Dendritic cell treated with granulocyte-macrophage colony-stimulating factor and Interleukin-4, amounts not matched to agents 40 ng/mL and 50 ng/mL, for 4 days (primary cell): ENCODE measurements around the gene EPHA1.
"Not testable (repeated sequence)": the region's sequence is repeated elsewhere in the genome, so short reads cannot be mapped to it uniquely, and the experiment has no call there.

ENCODE experiments used
- H3K27ac Mint-ChIP-seq: one replicate; pipeline ENCODE4 v1.8.0; 2022; ENCODE audit warnings: mild to moderate bottlenecking, mixed read lengths
- H3K27me3 Mint-ChIP-seq: one replicate; pipeline ENCODE4 v1.8.0; 2022; ENCODE audit warnings: mild to moderate bottlenecking, mixed read lengths
- H3K36me3 Mint-ChIP-seq: one replicate; pipeline ENCODE4 v1.8.0; 2022; ENCODE audit warnings: low read depth, mixed read lengths
- H3K4me1 Mint-ChIP-seq: one replicate; pipeline ENCODE4 v1.8.0; 2022; ENCODE audit warnings: low read depth, mixed read lengths
- H3K4me3 Mint-ChIP-seq: one replicate; pipeline ENCODE4 v1.8.0; 2022; ENCODE audit warnings: mild to moderate bottlenecking, moderate library complexity, mixed read lengths
- H3K9me3 Mint-ChIP-seq: one replicate; pipeline ENCODE4 v1.8.0; 2022; ENCODE audit warnings: mixed read lengths
- intact Hi-C: fragments of 100-400 bp; cut with micrococcal nuclease; formaldehyde crosslinking; loops from one replicate; pipeline ENCODE4 v1.15.0; 2022

The EPHA1 gene

DNA sequence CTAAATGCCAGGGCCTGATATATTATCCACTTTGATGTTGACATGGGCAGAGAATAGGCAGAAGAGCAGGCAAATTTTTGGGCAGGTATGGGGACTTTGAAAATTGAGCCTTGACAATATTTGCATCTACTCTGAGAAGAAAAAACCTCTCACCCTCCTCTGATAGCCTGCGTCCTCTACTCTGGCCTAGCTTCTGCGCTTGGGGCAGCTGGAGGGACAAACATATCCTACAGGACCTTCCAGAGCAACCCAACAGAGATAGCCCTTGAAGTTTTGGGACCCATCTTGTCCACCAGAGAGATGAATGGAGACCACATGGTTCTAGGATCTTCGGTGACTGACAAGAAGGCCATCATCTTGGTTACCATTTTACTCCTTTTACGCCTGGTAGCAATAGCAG, 34.5 kb upstream of the EPHA1 start, which contains the start of gene TAS2R60:
Gene TAS2R60, plus strand, starts transcription at position 301 of the 400 bp plus-strand sequence. Its CDS starts 0 bp downstream, at position 301.
- intact Hi-C loops, result no loop called here
- no peaks in the 10 kb centered on the region for H3K27me3 Mint-ChIP-seq
- H3K4me1 Mint-ChIP-seq, result peaks cover 6% of the 10 kb centered on the region
- no peak within 1 kb of the TSS for H3K27ac Mint-ChIP-seq
- no peak within 1 kb of the TSS for H3K4me3 Mint-ChIP-seq
- no peaks in the 10 kb centered on the region for H3K36me3 Mint-ChIP-seq
- no peaks in the 10 kb centered on the region for H3K9me3 Mint-ChIP-seq

- Mint-ChIP-seq H3K9me3 (no peaks in the 10 kb centered on the region), H3K27me3 (no peaks in the 10 kb centered on the region), H3K4me3 (no peak overlapping the region), H3K36me3 (no peaks in the 10 kb centered on the region), H3K4me1 (peaks cover 35% of the 10 kb centered on the region), H3K27ac (no peak overlapping the region)
- intact Hi-C loops, result no loop called here
Measured at GRCh38 chr7:143439866-143440265, 31.2 kb upstream of the EPHA1 start.

DNA sequence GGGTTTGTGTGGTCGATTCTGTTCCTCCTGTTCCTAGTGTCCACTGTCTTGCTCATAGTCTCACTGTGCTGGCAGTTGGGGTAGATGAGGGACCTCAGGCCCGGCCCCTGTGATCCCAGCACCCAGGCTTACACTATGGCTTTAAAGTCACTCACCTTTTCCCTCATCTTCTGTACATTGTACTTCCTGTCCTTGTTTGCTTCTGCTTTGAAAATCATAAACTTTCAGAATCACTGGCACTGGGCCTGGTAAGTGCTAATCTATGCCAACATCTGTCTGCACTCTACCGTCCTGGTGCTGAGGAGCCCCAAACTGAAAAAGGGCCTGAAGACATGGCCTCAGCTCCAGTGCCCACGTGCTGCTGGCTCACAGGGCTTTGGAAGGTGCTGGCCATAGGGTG, 28.9 kb upstream of the EPHA1 start:
- Mint-ChIP-seq H3K27ac (peak overlapping the region; percentile 70), H3K27me3 (no peaks in the 10 kb centered on the region), H3K4me3 (no peak overlapping the region), H3K4me1 (peaks cover 39% of the 10 kb centered on the region), H3K9me3 (no peaks in the 10 kb centered on the region), H3K36me3 (no peaks in the 10 kb centered on the region)
- intact Hi-C loops, result no loop called here

- Mint-ChIP-seq H3K27ac (no peak overlapping the region), H3K4me1 (peaks cover 39% of the 10 kb centered on the region), H3K27me3 (no peaks in the 10 kb centered on the region), H3K36me3 (no peaks in the 10 kb centered on the region), H3K9me3 (no peaks in the 10 kb centered on the region), H3K4me3 (no peak overlapping the region)
- intact Hi-C loops, result no loop called here
Measured at GRCh38 chr7:143436325-143436946, 27.8 kb upstream of the EPHA1 start.

DNA sequence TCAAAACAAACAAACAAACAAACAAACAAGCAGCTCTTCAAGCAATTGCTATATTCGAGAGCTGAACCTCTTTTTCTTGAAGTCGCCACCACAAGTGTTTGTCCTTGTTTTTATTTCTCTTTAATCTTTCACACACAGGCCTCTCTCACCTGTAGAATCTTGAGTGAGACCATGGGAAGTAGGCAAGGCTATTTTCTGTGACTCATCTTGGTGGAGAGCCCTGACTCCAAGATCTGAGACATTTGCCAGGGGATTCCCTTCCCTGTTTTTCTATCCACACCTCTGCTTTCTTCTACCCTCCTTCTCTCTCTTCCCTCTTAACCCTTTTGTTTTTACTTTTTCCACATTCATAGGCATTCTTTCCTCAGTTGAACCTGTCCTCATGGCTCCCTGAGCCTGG, 26.6 kb upstream of the EPHA1 start:
- Mint-ChIP-seq H3K9me3 (no peaks in the 10 kb centered on the region), H3K36me3 (no peaks in the 10 kb centered on the region), H3K4me1 (peaks cover 47% of the 10 kb centered on the region), H3K27ac (no peak overlapping the region), H3K27me3 (no peaks in the 10 kb centered on the region), H3K4me3 (no peak overlapping the region)
- intact Hi-C loops, result no loop called here

- no peak overlapping the region for H3K27ac Mint-ChIP-seq
- H3K36me3 Mint-ChIP-seq, result no peaks in the 10 kb centered on the region
- peaks cover 53% of the 10 kb centered on the region for H3K4me1 Mint-ChIP-seq
- H3K27me3 Mint-ChIP-seq, result no peaks in the 10 kb centered on the region
- H3K4me3 Mint-ChIP-seq, result no peak overlapping the region
- no peaks in the 10 kb centered on the region for H3K9me3 Mint-ChIP-seq
- intact Hi-C loops, result no loop called here
Measured at GRCh38 chr7:143434660-143435059, 26.0 kb upstream of the EPHA1 start.

DNA sequence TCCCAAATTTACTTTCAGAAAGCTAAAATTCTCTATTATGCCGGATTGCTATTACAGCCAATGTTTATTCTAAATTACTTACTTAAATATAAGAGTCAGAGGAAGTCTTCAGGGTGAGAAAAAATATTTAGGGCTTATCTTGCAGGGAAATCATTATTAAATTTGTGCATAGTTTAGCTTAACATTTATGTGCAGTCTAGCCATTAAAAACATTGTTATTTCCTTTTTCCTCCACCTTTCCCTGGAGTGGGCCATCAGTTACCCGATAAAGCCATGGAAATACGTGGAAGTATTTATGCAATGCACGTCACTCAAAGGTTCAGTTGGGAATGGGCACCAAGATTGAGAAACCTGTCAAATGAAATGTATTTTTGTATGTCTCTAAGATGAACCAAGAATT, 25.1 kb upstream of the EPHA1 start:
- intact Hi-C loops, result no loop called here
- Mint-ChIP-seq H3K9me3 (no peaks in the 10 kb centered on the region), H3K27ac (no peak overlapping the region), H3K4me1 (peaks cover 54% of the 10 kb centered on the region), H3K36me3 (no peaks in the 10 kb centered on the region), H3K27me3 (no peaks in the 10 kb centered on the region), H3K4me3 (no peak overlapping the region)

GRCh38 chr7:143431109-143431508, 22.5 kb upstream of the EPHA1 start:
- no peak overlapping the region for H3K27ac Mint-ChIP-seq
- H3K4me3 Mint-ChIP-seq, result no peak overlapping the region
- intact Hi-C loops, result no loop called here
- H3K27me3 Mint-ChIP-seq, result no peaks in the 10 kb centered on the region
- no peaks in the 10 kb centered on the region for H3K9me3 Mint-ChIP-seq
- peaks cover 29% of the 10 kb centered on the region for H3K4me1 Mint-ChIP-seq
- H3K36me3 Mint-ChIP-seq, result no peaks in the 10 kb centered on the region

GRCh38 chr7:143429770-143430698, 21.4 kb upstream of the EPHA1 start:
- H3K4me1 Mint-ChIP-seq, result peaks cover 21% of the 10 kb centered on the region
- H3K27me3 Mint-ChIP-seq, result no peaks in the 10 kb centered on the region
- H3K36me3 Mint-ChIP-seq, result no peaks in the 10 kb centered on the region
- peak overlapping the region; percentile 74 for H3K27ac Mint-ChIP-seq
- no peaks in the 10 kb centered on the region for H3K9me3 Mint-ChIP-seq
- H3K4me3 Mint-ChIP-seq, result no peak overlapping the region
- intact Hi-C loops, result no loop called here

- Mint-ChIP-seq H3K9me3 (peaks cover 6% of the 10 kb centered on the region), H3K4me1 (peaks cover 16% of the 10 kb centered on the region), H3K36me3 (no peaks in the 10 kb centered on the region), H3K27me3 (no peaks in the 10 kb centered on the region), H3K27ac (no peak overlapping the region), H3K4me3 (no peak overlapping the region)
- intact Hi-C loops, result no loop called here
Measured at GRCh38 chr7:143426479-143427142, 18.0 kb upstream of the EPHA1 start.

DNA sequence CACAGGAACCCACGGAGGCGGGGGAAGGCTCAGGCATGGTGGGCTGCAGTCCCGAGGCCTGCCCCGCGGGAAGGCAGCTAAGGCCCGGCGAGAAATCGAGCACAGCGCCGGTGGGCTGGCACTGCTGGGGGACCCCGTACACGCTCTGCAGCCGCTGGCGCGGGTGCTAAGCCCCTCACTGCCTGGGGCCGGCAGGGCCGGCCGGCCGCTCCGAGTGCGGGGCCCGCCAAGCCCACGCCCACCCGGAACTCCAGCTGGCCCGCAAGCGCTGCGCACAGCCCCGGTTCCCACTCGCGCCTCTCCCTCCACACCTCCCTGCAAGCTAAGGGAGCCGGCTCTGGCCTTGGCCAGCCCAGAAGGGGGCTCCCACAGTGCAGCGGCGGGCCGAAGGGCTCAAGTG, 15.8 kb upstream of the EPHA1 start:
- H3K9me3 Mint-ChIP-seq, H3K27me3 Mint-ChIP-seq, intact Hi-C loops, H3K4me1 Mint-ChIP-seq, H3K27ac Mint-ChIP-seq, H3K4me3 Mint-ChIP-seq, H3K36me3 Mint-ChIP-seq: not testable (repeated sequence)

DNA sequence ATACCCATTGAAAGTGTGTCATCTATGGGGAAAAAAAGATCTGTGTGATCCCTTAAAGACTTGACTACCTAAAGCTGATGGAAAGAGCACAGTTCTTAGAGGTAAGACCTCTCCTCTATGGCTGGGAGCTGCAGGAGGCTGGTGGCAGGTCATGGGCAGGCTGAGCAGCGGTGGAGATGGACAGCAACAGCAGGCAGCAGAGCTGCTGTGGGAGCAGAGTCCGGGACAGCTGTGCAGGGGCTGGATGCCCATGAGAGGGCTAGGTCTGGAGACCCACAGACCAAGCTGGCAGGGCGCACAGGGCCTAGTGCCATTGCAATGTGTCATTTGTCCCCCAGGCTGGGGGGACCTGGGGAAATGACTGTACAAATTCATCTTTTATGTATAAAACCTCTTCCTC, 13.4 kb upstream of the EPHA1 start:
- H3K4me1 Mint-ChIP-seq, result no peaks in the 10 kb centered on the region
- no peaks in the 10 kb centered on the region for H3K27me3 Mint-ChIP-seq
- intact Hi-C loops, result no loop called here
- H3K27ac Mint-ChIP-seq, result no peak overlapping the region
- peaks cover 6% of the 10 kb centered on the region for H3K9me3 Mint-ChIP-seq
- H3K4me3 Mint-ChIP-seq, result no peak overlapping the region
- no peaks in the 10 kb centered on the region for H3K36me3 Mint-ChIP-seq

DNA sequence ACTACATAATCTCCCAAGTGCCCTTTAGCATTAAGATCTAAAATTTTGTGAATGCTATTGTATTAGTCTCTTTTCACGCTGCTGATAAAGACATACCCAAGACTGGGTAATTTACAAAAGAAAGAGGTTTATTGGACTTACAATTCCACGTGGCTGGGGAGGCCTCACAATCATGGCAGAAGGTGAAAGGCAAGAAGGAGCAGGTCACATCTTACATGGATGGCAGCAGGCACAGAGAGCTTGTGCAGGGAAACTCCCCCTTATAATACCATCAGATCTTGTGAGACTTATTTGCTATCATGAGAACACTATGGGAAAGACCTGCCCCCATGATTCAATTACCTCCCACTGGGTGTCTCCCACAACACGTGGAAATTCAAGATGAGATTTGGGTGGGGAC, 12.0 kb upstream of the EPHA1 start:
- H3K27me3 Mint-ChIP-seq, H3K4me3 Mint-ChIP-seq, H3K9me3 Mint-ChIP-seq, H3K36me3 Mint-ChIP-seq, H3K4me1 Mint-ChIP-seq, intact Hi-C loops, H3K27ac Mint-ChIP-seq: not testable (repeated sequence)

DNA sequence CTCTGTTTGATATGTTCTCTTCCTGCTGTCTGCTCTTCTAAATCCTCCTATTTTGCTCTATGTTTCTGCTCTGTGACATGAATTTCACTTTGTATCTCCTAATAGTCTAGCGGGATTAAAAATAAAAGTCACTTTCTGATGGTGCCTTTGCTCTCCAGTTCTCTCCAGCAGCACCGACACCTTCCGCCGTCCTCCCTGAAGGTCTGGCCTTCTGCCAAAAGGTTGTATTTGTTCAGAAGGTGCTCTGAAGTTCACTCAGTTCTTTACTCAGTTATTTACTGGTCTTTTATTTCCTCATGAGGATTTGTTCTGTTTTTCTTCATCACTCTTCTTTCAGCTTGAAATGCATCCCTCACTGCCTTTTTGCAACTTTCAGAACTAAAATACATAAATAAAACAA, 11.2 kb upstream of the EPHA1 start:
- Mint-ChIP-seq H3K36me3 (no peaks in the 10 kb centered on the region), H3K27me3 (no peaks in the 10 kb centered on the region), H3K9me3 (peaks cover 6% of the 10 kb centered on the region), H3K4me3 (no peak overlapping the region), H3K4me1 (peaks cover 12% of the 10 kb centered on the region), H3K27ac (no peak overlapping the region)
- intact Hi-C loops, result loop anchor here (5.0 to 10.0 kb wide), 2 partner anchors 65 to 98 kb away; no protein-coding TSS in a partner anchor
